GM11168 (cell line): ENCODE results near the gene SETD1B.
"Not testable (repeated sequence)": the region's sequence is repeated elsewhere in the genome, so short reads cannot be mapped to it uniquely, and the experiment has no call there.

Experiments
- in situ Hi-C: fragments of 300-500 bp; cut with MboI; formaldehyde crosslinking; loops from one replicate; pipeline ENCODE4 v1.12.0; 2022; ENCODE audit warnings: low sequenced_read_pairs; ENCODE audit not compliant: unreplicated experiment

Gene SETD1B

DNA sequence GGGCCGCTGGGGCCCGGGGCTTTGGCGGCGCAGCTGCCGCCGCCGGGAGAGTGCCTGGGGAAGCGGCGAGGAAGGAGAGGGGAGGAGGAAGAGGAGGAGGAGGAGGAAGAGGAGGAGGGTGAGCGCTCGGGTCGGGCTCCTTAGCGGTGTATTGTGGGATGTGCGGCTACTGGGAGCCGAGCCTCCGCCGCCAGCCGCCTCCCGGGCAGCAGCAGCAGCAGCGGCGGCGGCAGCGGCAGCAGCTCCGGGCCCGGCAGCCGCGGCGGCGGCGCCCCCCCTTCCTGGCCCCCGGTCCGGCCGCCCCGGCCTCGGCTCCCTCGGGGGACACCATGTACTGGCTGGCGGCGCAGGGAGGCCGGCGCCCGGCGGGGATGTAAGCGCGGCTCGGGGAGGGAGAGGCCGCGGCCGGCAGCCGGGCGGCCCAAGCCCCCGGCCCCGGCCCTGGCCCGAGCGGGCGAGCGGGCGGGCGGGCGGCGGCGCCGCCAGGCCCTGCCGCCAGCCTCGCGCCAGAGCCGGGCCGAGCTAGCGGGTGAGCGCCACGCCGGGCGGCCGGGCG lies at the start of gene SETD1B:
SETD1B (plus strand) TSS at position 149 of the 556 bp plus-strand sequence. CDS start 729 bp downstream, outside the sequence.
- in situ Hi-C loops = no loop called here

DNA sequence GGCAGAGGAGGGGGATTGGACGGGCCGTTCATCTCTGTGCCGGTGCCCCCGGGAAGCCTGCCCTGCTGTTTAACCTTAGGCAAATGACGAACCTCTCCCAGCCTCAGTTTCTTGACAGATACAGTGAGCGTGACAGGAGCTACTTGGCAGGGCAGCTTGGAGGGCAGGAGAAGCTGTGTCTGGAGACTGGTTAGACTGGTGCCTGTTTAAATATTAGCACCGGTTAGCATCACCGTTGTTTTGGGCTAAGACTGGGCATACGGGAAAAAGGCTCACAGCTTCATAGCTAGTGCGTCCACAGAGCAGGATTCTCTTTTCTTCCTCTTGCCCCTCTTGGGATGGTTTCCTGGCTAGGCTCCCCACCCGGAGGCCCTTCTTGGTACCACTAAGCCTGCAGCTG lies 49.0 kb upstream of the SETD1B start:
- in situ Hi-C loops = no loop called here

- in situ Hi-C loops = no loop called here
These were observed 48.2 kb upstream of the SETD1B start for GRCh38 chr12:121755591-121755990.

DNA sequence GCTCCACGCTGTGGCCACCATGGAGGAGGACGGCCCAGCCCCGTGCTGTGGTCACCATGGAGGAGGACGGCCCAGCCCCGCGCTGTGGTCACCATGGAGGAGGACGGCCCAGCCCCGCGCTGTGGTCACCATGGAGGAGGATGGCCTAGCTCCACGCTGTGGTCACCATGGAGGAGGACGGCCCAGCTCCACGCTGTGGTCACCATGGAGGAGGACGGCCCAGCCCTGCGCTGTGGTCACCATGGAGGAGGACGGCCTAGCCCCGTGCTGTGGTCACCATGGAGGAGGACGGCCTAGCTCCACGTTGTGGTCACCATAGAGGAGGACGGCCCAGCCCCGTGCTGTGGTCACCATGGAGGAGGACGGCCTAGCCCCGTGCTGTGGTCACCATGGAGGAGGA lies 45.3 kb upstream of the SETD1B start:
- in situ Hi-C loops = not testable (repeated sequence)

DNA sequence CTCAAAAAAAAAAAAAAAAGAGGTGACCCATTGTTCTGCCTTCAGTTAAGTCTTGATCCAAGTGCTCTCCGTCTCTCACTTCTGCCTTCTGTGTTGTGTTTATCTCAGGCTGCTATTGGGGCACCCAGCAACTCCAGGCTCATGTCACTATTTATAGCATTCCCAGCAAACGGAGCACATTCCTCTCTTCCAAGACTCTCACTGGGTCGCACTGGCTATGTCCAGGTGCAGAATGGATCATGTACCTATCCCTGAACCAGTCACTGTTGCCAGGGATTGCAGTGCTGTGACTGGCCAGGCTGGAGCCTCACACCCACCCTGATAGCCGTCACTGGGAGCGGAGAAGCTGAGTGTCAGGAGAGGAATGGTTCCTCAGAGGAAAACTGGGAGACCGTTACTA lies 41.5 kb upstream of the SETD1B start:
- in situ Hi-C loops = no loop called here

GRCh38 chr12:121764808-121765207 lies 39.0 kb upstream of the SETD1B start:
- in situ Hi-C loops = loop anchor here (5.0 kb wide), 1 partner anchor 73 kb away; no protein-coding TSS in a partner anchor

DNA sequence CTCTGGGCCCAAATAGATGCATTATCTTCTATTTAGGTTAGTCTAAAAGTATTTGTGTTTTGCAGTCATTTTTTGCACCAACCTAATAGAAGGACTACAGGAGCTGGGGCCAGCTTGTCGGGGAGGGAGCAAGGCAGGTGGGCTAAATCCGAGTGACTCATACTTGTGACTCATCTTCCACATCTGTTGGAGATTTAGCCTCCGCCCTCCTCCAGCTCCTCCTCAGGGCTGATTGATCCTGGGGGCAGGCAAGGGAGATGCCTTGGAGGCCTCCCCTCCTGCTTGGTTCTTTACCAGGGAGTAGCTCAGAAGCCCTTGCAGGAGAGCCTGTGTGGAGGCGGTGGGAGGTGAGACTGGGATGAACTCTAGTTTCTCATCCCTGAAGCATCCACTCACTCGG lies 38.2 kb upstream of the SETD1B start:
- in situ Hi-C loops = loop anchor here (5.0 kb wide), 1 partner anchor 73 kb away; no protein-coding TSS in a partner anchor

DNA sequence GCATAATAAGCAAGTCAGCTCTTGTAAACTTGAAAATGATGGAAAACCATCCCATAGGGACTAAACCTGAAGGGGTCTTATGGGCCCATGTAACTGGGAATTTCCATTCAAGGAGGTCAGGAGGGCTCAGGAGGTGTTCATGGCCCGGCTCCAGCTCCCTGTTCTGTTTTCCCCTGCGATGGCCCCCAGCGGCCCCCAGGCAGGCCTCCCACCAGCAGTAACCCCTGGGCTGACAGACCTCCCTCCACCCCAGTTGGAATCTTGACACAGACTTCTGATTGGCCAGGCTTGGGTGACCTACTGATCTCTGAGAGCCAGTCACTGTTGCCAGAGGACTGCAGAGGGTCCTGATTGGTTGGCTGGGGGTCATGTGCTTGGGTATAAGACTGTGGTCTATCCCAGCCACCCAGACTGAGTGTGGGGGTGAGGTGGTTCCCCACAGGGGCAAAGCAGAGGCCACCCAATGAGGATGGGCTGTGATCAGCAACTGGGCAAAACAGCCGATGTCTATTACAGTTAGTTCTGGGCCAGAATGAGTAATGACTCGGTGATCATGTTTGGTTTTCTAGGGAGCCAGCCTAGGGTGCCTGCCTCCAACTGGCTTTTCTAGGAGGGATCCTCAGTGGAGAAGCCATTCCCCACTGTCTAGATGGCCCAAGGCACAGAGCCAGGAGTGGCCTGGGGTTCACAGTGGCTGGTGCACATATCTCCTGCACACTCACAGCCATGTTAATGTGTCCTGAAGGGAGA lies 37.3 kb upstream of the SETD1B start:
- in situ Hi-C loops = loop anchor here (5.0 kb wide), 1 partner anchor 74 kb away; no protein-coding TSS in a partner anchor

GRCh38 chr12:121767525-121768016 lies 36.2 kb upstream of the SETD1B start:
- in situ Hi-C loops = loop anchor here (5.0 kb wide), 1 partner anchor 75 kb away; no protein-coding TSS in a partner anchor

- in situ Hi-C loops = loop anchor here (5.0 kb wide), 1 partner anchor 77 kb away; no protein-coding TSS in a partner anchor
These were observed 34.4 kb upstream of the SETD1B start for GRCh38 chr12:121769297-121769830.

- in situ Hi-C loops = loop anchor here (5.0 kb wide), 1 partner anchor 78 kb away; no protein-coding TSS in a partner anchor
These were observed 33.9 kb upstream of the SETD1B start for GRCh38 chr12:121769831-121770301.

GRCh38 chr12:121770388-121770787 lies 33.4 kb upstream of the SETD1B start:
- in situ Hi-C loops = no loop called here

- in situ Hi-C loops = no loop called here
These were observed 32.8 kb upstream of the SETD1B start for GRCh38 chr12:121770813-121771625.

GRCh38 chr12:121773011-121773777 lies 30.6 kb upstream of the SETD1B start:
- in situ Hi-C loops = no loop called here

DNA sequence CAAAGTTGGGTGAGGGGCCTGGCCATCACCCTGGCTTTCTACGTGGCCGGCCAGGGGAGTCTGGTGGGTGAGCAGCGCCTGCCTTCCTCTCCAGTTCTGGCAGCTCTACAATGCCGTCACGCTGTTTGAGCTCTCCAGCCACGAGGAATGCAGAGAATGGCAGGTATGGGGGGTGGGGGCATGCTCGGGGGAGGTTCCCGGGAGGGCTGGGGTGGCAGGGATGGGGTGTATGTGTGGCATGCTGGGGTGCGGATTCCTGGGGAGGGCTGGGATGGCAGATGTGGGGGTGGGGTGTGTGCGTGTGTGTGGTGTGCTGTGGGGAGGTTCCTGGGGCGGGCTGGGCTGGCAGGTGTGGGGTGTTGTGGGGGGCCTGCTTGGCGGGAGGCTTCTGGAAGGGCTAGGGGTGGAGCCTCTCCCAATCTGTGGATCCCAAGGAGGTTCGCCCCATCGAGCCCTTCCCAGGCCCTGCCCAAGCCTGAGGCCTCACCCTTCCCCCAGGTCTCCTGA lies 28.8 kb upstream of the SETD1B start:
- in situ Hi-C loops = no loop called here

DNA sequence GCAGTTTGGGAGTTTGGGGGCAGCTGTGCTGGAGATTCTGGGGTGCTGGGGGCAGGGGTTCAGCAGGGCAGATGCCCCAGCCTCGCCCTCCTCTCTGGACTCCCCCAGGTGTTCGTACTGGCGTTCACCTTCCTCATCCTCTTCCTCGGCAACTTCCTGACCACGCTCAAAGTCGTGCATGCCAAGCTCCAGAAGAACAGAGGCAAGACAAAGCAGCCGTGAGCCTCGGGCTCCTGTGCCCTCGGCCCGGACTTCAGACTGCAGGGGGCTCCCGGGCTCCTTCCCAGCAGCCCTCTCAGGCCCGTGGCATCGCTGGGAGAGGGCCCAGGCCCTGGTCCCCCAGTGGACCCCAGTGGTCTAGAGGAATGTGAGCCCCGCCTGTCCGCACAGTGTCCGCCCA lies 28.3 kb upstream of the SETD1B start:
- in situ Hi-C loops = no loop called here

DNA sequence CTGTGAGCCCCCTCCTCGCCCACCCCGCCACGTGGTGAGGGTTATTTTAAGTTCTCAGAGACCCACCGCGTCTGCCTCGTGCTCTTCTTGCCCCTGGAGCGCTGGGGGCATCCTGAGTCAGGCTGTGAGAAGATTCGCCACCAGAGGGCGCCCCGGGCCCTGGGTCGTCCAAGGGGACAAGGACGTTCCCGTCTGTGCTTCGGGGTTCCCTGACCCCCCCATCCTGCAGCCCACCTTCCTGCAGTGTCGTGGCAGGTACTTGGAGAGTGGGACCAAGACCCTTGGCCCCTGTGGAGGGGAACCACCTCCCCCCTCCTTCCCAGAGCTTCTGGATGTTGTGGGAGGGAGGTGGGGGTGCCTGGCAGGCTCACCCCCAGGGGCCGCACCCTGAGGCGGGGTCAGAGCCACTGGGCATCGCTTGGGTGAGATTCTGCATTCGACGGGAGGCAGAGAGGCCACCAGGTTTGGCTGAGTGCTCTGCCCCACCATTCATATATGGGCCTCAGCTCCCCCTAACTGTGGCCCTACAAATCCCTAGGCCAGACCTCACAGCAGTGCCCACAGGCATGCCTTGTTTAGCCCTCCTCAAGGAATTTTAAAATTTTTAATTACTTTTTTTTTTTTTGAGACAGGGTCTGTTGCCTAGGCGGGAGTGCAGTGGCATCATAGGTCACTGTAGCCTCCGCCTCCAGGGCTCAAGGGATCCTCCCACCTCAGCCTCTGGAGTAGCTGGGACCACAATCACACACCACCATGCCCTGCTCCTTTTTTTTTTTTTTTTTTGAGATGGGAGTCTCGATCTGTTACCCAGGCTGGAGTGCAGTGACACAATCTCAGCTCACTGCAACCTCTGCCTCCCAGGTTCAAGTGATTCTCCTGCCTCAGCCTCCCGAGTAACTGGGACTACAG lies 27.4 kb upstream of the SETD1B start:
- in situ Hi-C loops = no loop called here
